Putamen (tissue), 1 donor: Measurements from ENCODE around the gene MGP.

ENCODE experiments used
- DNase-seq: peaks from one replicate; pipeline ENCODE4 v3.0.0-alpha.2; 2016; ENCODE audit warnings: low spot score

The MGP gene

GRCh38 chr12:14903386-14904098 is 17.9 kb upstream of the MGP start:
- DNase-seq = no peak

GRCh38 chr12:14902465-14902864 is 16.8 kb upstream of the MGP start:
- no peak for DNase-seq

GRCh38 chr12:14901228-14901562 is 15.5 kb upstream of the MGP start:
- no peak for DNase-seq

GRCh38 chr12:14900521-14901227 is 15.0 kb upstream of the MGP start:
- DNase-seq = no peak

GRCh38 chr12:14896521-14897169 is 11.0 kb upstream of the MGP start:
- no peak for DNase-seq

- DNase-seq = no peak
Measured at GRCh38 chr12:14893506-14894250, 8.0 kb upstream of the MGP start.

- DNase-seq = peak; percentile 21
Measured at GRCh38 chr12:14892726-14893505, 7.3 kb upstream of the MGP start.

GRCh38 chr12:14890701-14891100 is 5.0 kb upstream of the MGP start:
- no peak for DNase-seq

GRCh38 chr12:14886271-14886670 is 617 bp upstream of the MGP start:
- no peak for DNase-seq

- DNase-seq = peak; percentile 60
Measured at GRCh38 chr12:14884458-14884878, 1.2 kb downstream of the MGP start.

- DNase-seq = no peak
Measured at GRCh38 chr12:14883686-14884085, 2.0 kb downstream of the MGP start.

GRCh38 chr12:14880890-14881453 is 4.7 kb downstream of the MGP start:
- DNase-seq = no peak

GRCh38 chr12:14879222-14879933 is 6.3 kb downstream of the MGP start:
- no peak for DNase-seq

GRCh38 chr12:14878488-14878887 is 7.2 kb downstream of the MGP start:
- DNase-seq = no peak

GRCh38 chr12:14876833-14877232 is 8.8 kb downstream of the MGP start:
- DNase-seq = no peak

GRCh38 chr12:14874882-14875281 is 10.8 kb downstream of the MGP start:
- no peak for DNase-seq

- DNase-seq = no peak
Measured at GRCh38 chr12:14873440-14874185, 12.0 kb downstream of the MGP start.

- DNase-seq = no peak
Measured at GRCh38 chr12:14871886-14872285, 13.8 kb downstream of the MGP start.

- no peak for DNase-seq
Measured at GRCh38 chr12:14871247-14871646, 14.4 kb downstream of the MGP start.

- no peak for DNase-seq
Measured at GRCh38 chr12:14868916-14869506, 16.6 kb downstream of the MGP start.
